Head of caudate nucleus (tissue), 42 donors: ENCODE measurements around the gene CFL1.
A peak's percentile ranks its signal among the peaks of the same experiment; 100 is the strongest.

Experiments
- DNase-seq, 42 donors: peaks; one replicate each; pipeline versions ENCODE4 v3.0.0 to v3.0.0-alpha.2; 2020 to 2021; ENCODE audit warnings: mixed read lengths in 7 of 42
- intact Hi-C: fragments of 100-400 bp; cut with DNase I; formaldehyde crosslinking; loops from one replicate; pipeline ENCODE4 v1.15.0; 2022

Gene CFL1

DNA sequence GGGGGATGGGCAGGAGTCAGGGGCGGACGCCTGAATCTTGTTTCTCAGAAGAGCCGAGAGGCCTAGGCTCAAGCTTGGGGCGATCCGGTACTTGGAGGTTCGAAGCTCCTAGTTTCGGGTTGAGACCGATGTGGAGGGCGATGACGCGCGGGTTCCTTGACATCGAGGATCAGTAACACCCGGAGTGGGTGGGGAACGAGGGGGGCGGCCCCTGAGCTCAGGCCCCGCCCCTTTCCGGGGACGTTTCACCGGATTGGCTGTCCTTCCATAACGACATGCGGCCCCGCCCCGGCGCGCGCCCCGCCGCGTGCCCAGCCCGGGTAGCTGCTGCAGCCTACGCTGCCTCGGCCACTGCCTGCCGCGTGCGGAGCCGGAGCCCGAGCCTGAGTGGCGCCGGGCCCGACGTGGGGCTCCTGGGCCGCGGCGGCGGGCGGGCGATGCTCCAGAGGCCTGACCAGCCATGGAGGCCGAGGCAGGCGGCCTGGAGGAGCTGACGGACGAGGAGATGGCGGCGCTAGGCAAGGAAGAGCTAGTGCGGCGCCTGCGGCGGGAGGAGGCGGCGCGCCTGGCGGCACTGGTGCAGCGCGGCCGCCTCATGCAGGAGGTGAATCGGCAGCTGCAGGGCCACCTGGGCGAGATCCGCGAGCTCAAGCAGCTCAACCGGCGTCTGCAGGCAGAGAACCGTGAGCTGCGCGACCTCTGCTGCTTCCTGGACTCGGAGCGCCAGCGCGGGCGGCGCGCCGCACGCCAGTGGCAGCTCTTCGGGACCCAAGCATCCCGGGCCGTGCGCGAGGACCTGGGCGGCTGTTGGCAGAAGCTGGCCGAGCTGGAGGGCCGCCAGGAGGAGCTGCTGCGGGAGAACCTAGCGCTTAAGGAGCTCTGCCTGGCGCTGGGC lies 32.6 kb upstream of the CFL1 start, which contains the start of gene CCDC85B:
Gene CCDC85B (plus strand): TSS at position 350 of the 895 bp plus-strand sequence. CDS start 111 bp downstream, at position 461.
- intact Hi-C loops, result loop anchor here (5.0 kb wide), 1 partner anchor 33 kb away; the partner anchor contains the start of gene CFL1
- DNase-seq, result peak; percentile 98 to 100 (median 99)

GRCh38 chr11:65888163-65888814 lies 30.3 kb upstream of the CFL1 start, which contains the start of gene FIBP:
Gene FIBP, minus strand, starts transcription at chr11:65888471. Its CDS starts 53 bp downstream, at chr11:65888418.
- DNase-seq, result peak; percentile 92 to 99 (median 97)
- intact Hi-C loops, result loop anchor here (10.0 kb wide), 1 partner anchor 107 kb away; no protein-coding TSS in a partner anchor

DNA sequence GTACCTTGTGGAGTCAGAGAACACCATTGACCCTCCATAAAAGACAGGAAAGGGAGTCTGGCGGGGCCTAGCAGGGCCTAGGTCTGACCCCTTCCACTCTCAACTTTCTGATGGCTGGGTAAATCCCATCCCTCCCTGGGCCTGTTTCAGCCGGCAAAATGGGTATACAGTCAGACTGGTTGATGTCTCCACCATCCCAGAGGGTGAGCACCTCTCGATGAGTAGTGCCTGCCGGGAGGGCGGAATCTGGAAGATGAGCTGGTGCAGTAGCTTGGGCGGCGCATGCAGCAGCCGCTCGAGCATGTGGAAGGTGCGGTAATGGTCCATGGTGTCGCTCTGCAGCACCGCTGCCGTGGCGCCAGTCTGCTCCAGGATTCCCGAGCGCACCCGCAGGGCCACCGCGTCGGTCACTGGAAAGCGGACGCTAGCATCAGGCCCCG lies 29.8 kb upstream of the CFL1 start:
- DNase-seq, result peak in 11 of 42 donors; percentile 25 to 72 (median 54)
- intact Hi-C loops, result loop anchor here (10.0 kb wide), 1 partner anchor 107 kb away; no protein-coding TSS in a partner anchor

DNA sequence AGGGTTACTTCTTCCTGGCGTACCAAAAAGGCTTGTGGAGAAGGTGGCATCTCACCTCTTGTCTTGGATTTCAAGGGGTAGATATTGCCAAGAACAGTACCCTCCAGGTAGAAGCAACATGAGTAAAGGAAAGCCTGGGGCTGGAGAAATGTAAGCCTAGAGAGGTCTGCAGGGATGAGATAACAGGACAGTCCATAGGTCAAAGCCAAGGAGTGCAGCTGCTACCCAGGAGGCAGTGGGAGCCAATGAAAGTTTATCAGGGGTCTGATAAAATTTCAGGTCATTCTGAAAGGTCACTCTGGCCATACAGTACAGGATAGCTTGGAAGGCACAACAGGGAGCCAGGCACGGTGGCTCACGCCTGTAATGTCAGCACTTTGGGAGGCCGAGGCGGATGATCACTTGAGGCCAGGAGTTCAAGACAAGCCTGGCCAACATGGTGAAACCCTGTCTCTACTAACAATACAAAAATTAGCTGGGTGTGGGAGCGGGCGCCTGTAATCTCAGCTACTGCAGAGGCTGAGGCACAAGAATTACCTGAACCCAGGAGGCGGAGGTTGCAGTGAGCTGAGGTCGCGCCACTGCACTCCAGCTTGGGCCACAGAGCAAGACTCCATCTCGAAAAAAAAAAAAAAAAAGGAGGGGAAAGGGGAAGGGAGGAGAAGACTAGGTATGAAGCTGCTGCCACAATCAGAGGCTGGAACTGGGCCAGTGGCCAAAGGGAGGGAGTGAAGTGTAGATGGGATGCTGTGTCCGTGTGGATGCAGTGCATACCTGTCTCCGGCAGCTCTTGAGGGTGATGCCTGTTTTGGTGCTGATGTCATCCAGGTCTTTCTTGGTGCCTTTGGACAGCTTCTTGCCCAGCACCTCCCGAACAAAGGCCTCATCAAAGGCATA lies 29.1 kb upstream of the CFL1 start:
- no peak for DNase-seq
- intact Hi-C loops, result loop anchor here (10.0 kb wide), 1 partner anchor 108 kb away; no protein-coding TSS in a partner anchor

GRCh38 chr11:65885808-65886536 lies 28.0 kb upstream of the CFL1 start:
- intact Hi-C loops, result loop anchor here (10.0 kb wide), 1 partner anchor 109 kb away; no protein-coding TSS in a partner anchor

GRCh38 chr11:65885231-65885630 lies 27.3 kb upstream of the CFL1 start:
- intact Hi-C loops, result loop anchor here (10.0 kb wide), 1 partner anchor 110 kb away; no protein-coding TSS in a partner anchor
- no peak for DNase-seq

More at GRCh38 chr11:65885808-65886536, 28.0 kb upstream of the CFL1 start:
- DNase-seq, result no peak

GRCh38 chr11:65884716-65885092 lies 26.7 kb upstream of the CFL1 start:
- intact Hi-C loops, result loop anchor here (5.0 to 10.0 kb wide), 2 partner anchors 33 to 110 kb away; partner anchors contain the start of genes C11orf68 and DRAP1

DNA sequence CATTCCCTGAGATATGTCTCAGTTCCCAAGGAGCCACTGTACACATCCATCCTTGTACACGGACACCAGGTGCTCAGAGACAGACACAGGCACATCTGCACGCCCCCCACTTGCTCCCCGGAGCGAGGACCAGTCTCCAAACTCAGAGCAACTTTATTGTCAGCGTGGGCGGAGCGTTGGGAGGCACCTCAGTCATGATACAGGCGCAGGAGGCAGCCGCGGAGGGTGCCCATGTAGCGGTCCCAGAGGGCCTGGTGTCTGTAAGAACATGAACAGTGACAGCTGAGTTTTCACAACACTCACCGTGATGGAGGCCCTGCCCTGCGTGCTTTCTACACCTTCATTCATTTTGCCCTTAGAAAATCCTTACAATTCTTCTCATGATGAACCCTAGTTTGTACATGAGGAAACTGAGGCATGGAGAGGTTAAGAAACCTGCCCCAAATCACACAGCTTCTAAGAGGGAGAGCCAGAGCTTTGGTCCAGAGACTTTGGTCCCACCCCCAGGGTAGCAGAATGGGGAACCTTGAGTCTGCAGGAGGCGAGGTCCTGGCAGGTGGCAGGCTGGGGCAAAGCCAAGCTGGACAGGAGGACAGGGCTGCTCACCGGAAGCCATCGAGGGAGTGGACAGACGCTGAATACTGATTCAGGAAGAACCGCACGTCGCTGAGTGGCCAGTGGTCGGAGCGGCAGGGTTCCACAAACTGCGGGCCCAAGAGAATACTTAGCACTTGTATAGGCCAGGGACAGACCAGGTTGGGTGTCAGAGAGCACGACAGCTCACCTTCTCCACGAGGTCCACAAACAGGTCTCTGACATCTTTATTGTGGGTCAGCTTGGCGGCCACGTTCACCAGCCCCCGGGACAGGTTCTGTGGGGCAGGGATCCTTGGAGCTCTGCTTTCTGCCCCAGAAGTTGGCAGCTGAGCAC lies 26.1 kb upstream of the CFL1 start:
- intact Hi-C loops, result loop anchor here (5.0 to 10.0 kb wide), 2 partner anchors 33 to 111 kb away; partner anchors contain the start of genes C11orf68 and DRAP1
- DNase-seq, result no peak

More at GRCh38 chr11:65884716-65885092, 26.7 kb upstream of the CFL1 start:
- peak; percentile 55 to 93 (median 82) for DNase-seq

GRCh38 chr11:65883058-65883761 lies 25.2 kb upstream of the CFL1 start:
- DNase-seq, result no peak
- intact Hi-C loops, result loop anchor here (5.0 to 10.0 kb wide), 2 partner anchors 34 to 112 kb away; partner anchors contain the start of genes C11orf68 and DRAP1

GRCh38 chr11:65882120-65883057 lies 24.4 kb upstream of the CFL1 start:
- intact Hi-C loops, result loop anchor here (5.0 to 10.0 kb wide), 2 partner anchors 35 to 112 kb away; partner anchors contain the start of genes C11orf68 and DRAP1

DNA sequence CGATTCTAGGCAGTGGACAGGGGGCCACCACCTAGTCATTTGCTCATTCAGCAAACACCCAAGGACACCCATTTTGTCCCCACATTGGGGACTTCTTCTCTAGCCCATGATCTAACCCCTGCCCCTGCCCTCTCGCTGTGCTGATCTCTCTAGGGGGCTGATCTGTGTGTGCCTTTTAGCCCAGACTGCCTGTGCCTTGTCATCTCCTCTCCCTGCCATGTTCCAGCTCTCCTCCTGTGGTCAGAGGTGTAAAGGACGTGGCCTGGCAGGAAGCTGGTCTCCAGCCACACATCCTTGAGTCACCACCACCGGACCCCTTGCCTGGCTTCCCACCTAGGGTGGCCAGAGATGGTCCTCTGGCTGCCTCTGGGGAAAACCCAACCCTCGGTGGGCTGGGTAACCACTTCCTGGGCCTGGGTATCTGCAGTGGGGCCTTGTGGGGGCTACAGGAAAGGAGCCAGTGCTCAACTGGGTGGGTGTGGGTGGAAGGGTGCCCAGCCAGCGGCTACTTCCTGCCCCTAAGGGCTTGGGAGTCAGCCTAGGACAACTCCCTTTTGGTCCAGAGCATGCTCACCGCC lies 23.0 kb upstream of the CFL1 start:
- intact Hi-C loops, result loop anchor here (5.0 to 10.0 kb wide), 2 partner anchors 36 to 114 kb away; partner anchors contain the start of genes C11orf68 and DRAP1

More at GRCh38 chr11:65882120-65883057, 24.4 kb upstream of the CFL1 start:
- DNase-seq, result no peak

GRCh38 chr11:65880027-65880426 lies 22.0 kb upstream of the CFL1 start:
- no peak for DNase-seq

More for the DNA sequence above, 23.0 kb upstream of the CFL1 start:
- DNase-seq, result no peak

DNA sequence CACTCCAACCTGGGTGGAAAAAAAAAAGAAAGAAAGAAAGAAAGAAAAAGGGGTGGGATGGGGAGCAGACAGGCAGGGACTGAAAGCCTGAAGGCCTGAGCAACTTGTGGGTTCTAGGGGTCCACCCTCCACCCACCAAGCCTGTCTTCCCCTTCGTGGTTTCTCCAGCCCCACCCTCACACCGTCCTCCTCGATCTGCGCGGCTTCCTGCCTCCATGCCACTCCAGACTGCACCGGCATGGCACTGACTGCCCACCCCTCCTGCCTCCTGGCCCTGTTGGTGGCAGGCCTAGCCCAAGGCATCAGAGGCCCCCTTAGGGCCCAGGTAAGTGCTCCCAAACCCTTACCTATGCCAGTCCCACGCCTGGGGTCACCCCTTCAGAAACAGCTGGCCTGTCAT lies 21.6 kb upstream of the CFL1 start, which contains the start of gene CTSW:
Gene CTSW (plus strand): TSS at position 221 of the 400 bp plus-strand sequence. CDS start 18 bp downstream, at position 239.
- DNase-seq, result no peak
- intact Hi-C loops, result loop anchor here (5.0 to 10.0 kb wide), 2 partner anchors 38 to 115 kb away; partner anchors contain the start of genes C11orf68 and DRAP1

More at GRCh38 chr11:65880027-65880426, 22.0 kb upstream of the CFL1 start:
- intact Hi-C loops, result loop anchor here (5.0 to 10.0 kb wide), 2 partner anchors 37 to 115 kb away; partner anchors contain the start of genes C11orf68 and DRAP1
